HG03378 (cell line): ENCODE measurements around the gene CYP2S1.
"Not testable (repeated sequence)": the region's sequence is repeated elsewhere in the genome, so short reads cannot be mapped to it uniquely, and the experiment has no call there.

ENCODE experiments used
- ATAC-seq: cut with Tn5 transposase; IDR thresholded peaks from one replicate; pipeline ENCODE4 v1.9.1; 2021; ENCODE audit warnings: mild to moderate bottlenecking, moderate library complexity; ENCODE audit not compliant: unreplicated experiment

The CYP2S1 gene

GRCh38 chr19:41225238-41226052 is 32.4 kb downstream of the CYP2S1 start:
- ATAC-seq = no peak

GRCh38 chr19:41226053-41226873 is 33.2 kb downstream of the CYP2S1 start:
- ATAC-seq = no peak

GRCh38 chr19:41226874-41227390 is 33.9 kb downstream of the CYP2S1 start:
- no peak for ATAC-seq

- ATAC-seq = no peak
Measured at GRCh38 chr19:41228486-41228885, 35.5 kb downstream of the CYP2S1 start.

- ATAC-seq = not testable (repeated sequence)
Measured at GRCh38 chr19:41229338-41229737, 36.3 kb downstream of the CYP2S1 start.

- ATAC-seq = no peak
Measured at GRCh38 chr19:41230067-41230857, 37.2 kb downstream of the CYP2S1 start.

GRCh38 chr19:41232686-41233085 is 39.7 kb downstream of the CYP2S1 start:
- ATAC-seq = no peak

- ATAC-seq = no peak
Measured at GRCh38 chr19:41233748-41234240, 40.8 kb downstream of the CYP2S1 start.

- ATAC-seq = no peak
Measured at GRCh38 chr19:41234512-41235168, 41.6 kb downstream of the CYP2S1 start.

GRCh38 chr19:41235480-41235879 is 42.5 kb downstream of the CYP2S1 start:
- no peak for ATAC-seq

GRCh38 chr19:41238244-41238643 is 45.2 kb downstream of the CYP2S1 start:
- ATAC-seq = no peak

GRCh38 chr19:41239363-41239762 is 46.3 kb downstream of the CYP2S1 start:
- no peak for ATAC-seq

GRCh38 chr19:41239961-41240574 is 47.0 kb downstream of the CYP2S1 start:
- ATAC-seq = no peak

- ATAC-seq = no peak
Measured at GRCh38 chr19:41241859-41242258, 48.8 kb downstream of the CYP2S1 start.

- ATAC-seq = no peak
Measured at GRCh38 chr19:41244117-41244516, 51.1 kb downstream of the CYP2S1 start.

- no peak for ATAC-seq
Measured at GRCh38 chr19:41245843-41246242, 52.8 kb downstream of the CYP2S1 start.

- no peak for ATAC-seq
Measured at GRCh38 chr19:41248895-41249294, 55.9 kb downstream of the CYP2S1 start.

GRCh38 chr19:41249707-41250423 is 56.8 kb downstream of the CYP2S1 start:
- no peak for ATAC-seq

GRCh38 chr19:41253660-41254059 is 60.6 kb downstream of the CYP2S1 start:
- ATAC-seq = no peak
